Parathyroid adenoma (tissue), 2 donors: ENCODE measurements around the gene PRSS50.

Experiments used
- H2AFZ ChIP-seq: fragments of 300-600 bp; sonication (generic); one replicate; pipeline ENCODE4 v1.7.0; 2017; ENCODE audit warnings: antibody characterized with exemption, mild to moderate bottlenecking
- H3K27ac ChIP-seq: fragments of 300-600 bp; sonication (generic); one replicate; pipeline ENCODE4 v1.7.0; 2017
- H3K27me3 ChIP-seq: fragments of 300-600 bp; sonication (generic); one replicate; pipeline ENCODE4 v1.7.0; 2017; ENCODE audit warnings: low read length; ENCODE audit not compliant: control insufficient read depth, insufficient read depth
- H3K36me3 ChIP-seq: fragments of 300-600 bp; sonication (generic); one replicate; pipeline ENCODE4 v1.7.0; 2017; ENCODE audit warnings: low read length; ENCODE audit not compliant: control insufficient read depth, insufficient read depth
- H3K4me1 ChIP-seq: fragments of 300-600 bp; sonication (generic); one replicate; pipeline ENCODE4 v1.7.0; 2017; ENCODE audit warnings: control low read depth
- H3K4me2 ChIP-seq: fragments of 300-600 bp; sonication (generic); one replicate; pipeline ENCODE4 v1.7.0; 2017; ENCODE audit warnings: low read length
- H3K4me3 ChIP-seq: fragments of 300-600 bp; sonication (generic); one replicate; pipeline ENCODE4 v1.7.0; 2017; ENCODE audit warnings: low read depth, low read length
- H3K79me2 ChIP-seq: fragments of 300-600 bp; sonication (generic); one replicate; pipeline ENCODE4 v1.7.0; 2017; ENCODE audit warnings: control low read depth
- H3K9ac ChIP-seq: fragments of 300-600 bp; sonication (generic); one replicate; pipeline ENCODE4 v1.7.0; 2017; ENCODE audit warnings: mild to moderate bottlenecking
- H3K9me3 ChIP-seq: fragments of 300-600 bp; sonication (generic); one replicate; pipeline ENCODE4 v1.7.0; 2017; ENCODE audit warnings: low read length; ENCODE audit not compliant: control insufficient read depth
- CTCF ChIP-seq: fragments of 300-600 bp; sonication (generic); IDR thresholded peaks from one replicate; pipeline ENCODE4 v1.7.0; 2017; ENCODE audit warnings: antibody characterized with exemption, mild to moderate bottlenecking
- donor health status: primary hyperparathyroidism.

The PRSS50 gene

GRCh38 chr3:46684891-46685290 lies 32.8 kb downstream of the PRSS50 start:
- no peaks in the 10 kb centered on the region for H3K9me3 ChIP-seq
- no peaks in the 10 kb centered on the region for H3K27me3 ChIP-seq
- no peak for TF ChIP-seq CTCF
- H3K36me3 ChIP-seq = no peaks in the 10 kb centered on the region
- H3K79me2 ChIP-seq = no peaks in the 10 kb centered on the region
- no peak overlapping the region for H3K4me2 ChIP-seq
- H3K27ac ChIP-seq = no peak overlapping the region
- no peaks in the 10 kb centered on the region for H3K4me1 ChIP-seq
- no peak overlapping the region for H3K4me3 ChIP-seq
- H2AFZ ChIP-seq = no peak overlapping the region
- H3K9ac ChIP-seq = no peak overlapping the region

GRCh38 chr3:46682974-46683373 lies 34.7 kb downstream of the PRSS50 start:
- H3K9ac ChIP-seq = no peak overlapping the region
- H3K9me3 ChIP-seq = no peaks in the 10 kb centered on the region
- H3K79me2 ChIP-seq = no peaks in the 10 kb centered on the region
- H3K27me3 ChIP-seq = no peaks in the 10 kb centered on the region
- no peak for TF ChIP-seq CTCF
- H3K4me2 ChIP-seq = no peak overlapping the region
- H3K4me1 ChIP-seq = no peaks in the 10 kb centered on the region
- H2AFZ ChIP-seq = no peak overlapping the region
- H3K27ac ChIP-seq = no peak overlapping the region
- H3K36me3 ChIP-seq = no peaks in the 10 kb centered on the region
- H3K4me3 ChIP-seq = no peak overlapping the region

DNA sequence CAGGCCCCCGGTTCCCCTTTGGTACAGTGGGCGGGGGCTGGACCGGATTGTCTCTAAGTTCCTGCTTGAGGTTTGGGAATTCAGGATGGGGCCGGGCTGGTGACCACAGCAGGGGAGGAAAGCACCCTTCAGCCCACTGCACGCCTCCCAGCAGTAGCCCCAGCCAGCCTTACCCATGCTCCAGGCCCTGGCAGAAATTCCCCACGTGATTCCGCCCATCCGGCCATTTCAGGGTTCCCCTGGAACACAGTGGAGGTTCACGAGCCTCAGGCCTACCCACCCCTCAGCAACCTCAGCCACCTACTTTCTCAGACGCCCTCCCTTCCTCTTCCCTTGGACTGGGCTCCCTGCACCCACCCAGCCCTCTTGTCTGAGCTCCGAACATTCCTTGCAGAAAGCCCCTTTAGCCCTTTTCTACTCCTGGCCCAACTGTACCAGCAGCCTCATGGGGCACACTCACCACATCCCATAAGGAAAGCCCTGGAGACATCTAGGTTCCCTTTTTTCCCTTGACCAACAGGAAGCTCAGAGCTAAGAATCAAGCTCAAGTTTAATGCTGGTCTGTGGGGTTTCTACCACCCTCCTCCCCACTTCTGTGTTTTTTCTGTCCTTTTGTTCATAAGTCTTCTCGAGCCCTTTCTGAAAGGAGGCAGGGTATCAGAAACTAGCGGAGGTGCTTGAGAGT lies 35.7 kb downstream of the PRSS50 start:
- Histone ChIP-seq H3K36me3 (no peaks in the 10 kb centered on the region), H3K27ac (no peak overlapping the region), H3K9me3 (no peaks in the 10 kb centered on the region)

DNA sequence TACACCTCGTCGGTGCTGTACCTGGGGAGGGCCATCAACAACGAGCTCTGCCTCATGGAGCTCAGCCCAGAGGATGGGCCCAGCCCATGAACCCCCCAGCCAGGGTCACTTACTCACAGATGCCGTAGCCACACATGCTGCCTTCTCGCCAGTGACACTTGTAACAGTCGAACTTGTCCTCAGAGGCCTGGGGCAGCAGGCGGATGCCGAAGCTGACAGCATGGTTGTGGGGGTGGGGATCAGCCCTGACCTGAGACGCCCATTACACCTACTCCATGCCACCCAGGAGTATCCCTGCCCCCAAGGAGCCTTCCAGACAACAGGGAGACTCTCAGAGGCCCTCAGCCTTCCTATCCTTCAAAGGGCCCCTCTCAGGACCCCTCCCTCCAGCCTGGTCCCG lies 36.3 kb downstream of the PRSS50 start:
- Histone ChIP-seq H3K27me3 (no peaks in the 10 kb centered on the region), H3K4me1 (no peaks in the 10 kb centered on the region), H3K4me2 (no peak overlapping the region), H3K9ac (no peak overlapping the region), H3K27ac (no peak overlapping the region), H3K79me2 (no peaks in the 10 kb centered on the region), H3K36me3 (no peaks in the 10 kb centered on the region), H3K4me3 (no peak overlapping the region), H2AFZ (no peak overlapping the region), H3K9me3 (no peaks in the 10 kb centered on the region)
- TF ChIP-seq CTCF = no peak

More for the DNA sequence above, 35.7 kb downstream of the PRSS50 start:
- no peak overlapping the region for H3K4me2 ChIP-seq
- no peak overlapping the region for H3K4me3 ChIP-seq
- no peaks in the 10 kb centered on the region for H3K79me2 ChIP-seq
- no peak overlapping the region for H2AFZ ChIP-seq
- no peak for TF ChIP-seq CTCF
- no peaks in the 10 kb centered on the region for H3K27me3 ChIP-seq
- no peaks in the 10 kb centered on the region for H3K4me1 ChIP-seq
- no peak overlapping the region for H3K9ac ChIP-seq

DNA sequence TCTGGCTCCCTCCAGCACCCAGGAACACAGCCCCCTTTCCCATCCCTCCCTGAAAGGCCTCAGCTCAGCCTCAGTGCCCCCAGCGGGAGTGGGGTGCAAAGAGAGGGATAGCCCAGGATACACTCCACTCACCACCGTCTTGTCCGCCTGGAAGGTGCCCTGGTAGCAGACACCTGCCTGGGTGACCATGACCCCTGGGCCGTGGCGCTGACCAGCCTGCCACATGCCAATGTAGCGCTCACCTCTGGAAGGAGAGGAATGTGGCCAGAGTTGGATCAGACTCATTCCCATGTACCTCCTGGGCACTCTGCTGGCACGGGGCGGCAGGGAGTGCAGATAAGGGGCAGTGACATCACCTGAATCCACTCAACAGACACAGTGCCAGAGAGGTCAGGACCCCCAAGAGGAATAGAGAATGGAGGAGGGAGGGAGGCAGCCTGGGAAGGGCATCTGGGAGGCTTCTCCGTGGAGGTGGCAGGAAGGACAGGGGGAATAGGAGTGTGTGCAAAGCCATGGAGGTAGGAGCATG lies 37.3 kb downstream of the PRSS50 start:
- Histone ChIP-seq H3K27ac (no peak overlapping the region), H3K27me3 (no peaks in the 10 kb centered on the region), H3K9ac (no peak overlapping the region), H3K36me3 (no peaks in the 10 kb centered on the region), H3K4me3 (no peak overlapping the region), H2AFZ (no peak overlapping the region), H3K4me1 (no peaks in the 10 kb centered on the region), H3K4me2 (no peak overlapping the region), H3K79me2 (no peaks in the 10 kb centered on the region), H3K9me3 (no peaks in the 10 kb centered on the region)
- no peak for TF ChIP-seq CTCF
